Measurements from ENCODE around the gene GABBR2. TPM values are rescaled to one million over a fixed set of nuclear protein-coding genes. Genes with fewer than 3 reads are reported as not detected.
A peak's percentile ranks its signal among the peaks of the same experiment; 100 is the strongest.

GABBR2 gene
- total RNA-seq, 1 donor from 2014 or later = not detected

GRCh38 chr9:98462310-98462709, 246.4 kb downstream of the GABBR2 start:
- FAIRE-seq = no peak
- DNase-seq (ENCODE audit: low read depth) = no peak

GRCh38 chr9:98460704-98461103, 248.0 kb downstream of the GABBR2 start:
- FAIRE-seq = no peak
- no peaks in the 10 kb centered on the region for H3K36me3 ChIP-seq (ENCODE audit: control insufficient read depth, insufficient read depth, low read length)

More at GRCh38 chr9:98462310-98462709, 246.4 kb downstream of the GABBR2 start:
- no peaks in the 10 kb centered on the region for H3K36me3 ChIP-seq (ENCODE audit: control insufficient read depth, insufficient read depth, low read length)
- TF ChIP-seq CTCF (IDR thresholded peaks at IDR 0.05; ENCODE audit: insufficient read depth, low read length, severe bottlenecking) = no peak
- no peaks in the 10 kb centered on the region for H3K27me3 ChIP-seq (ENCODE audit: control insufficient read depth, insufficient read depth, low read length)
- no peak overlapping the region for H3K4me3 ChIP-seq (ENCODE audit: low read depth, low read length)

DNA sequence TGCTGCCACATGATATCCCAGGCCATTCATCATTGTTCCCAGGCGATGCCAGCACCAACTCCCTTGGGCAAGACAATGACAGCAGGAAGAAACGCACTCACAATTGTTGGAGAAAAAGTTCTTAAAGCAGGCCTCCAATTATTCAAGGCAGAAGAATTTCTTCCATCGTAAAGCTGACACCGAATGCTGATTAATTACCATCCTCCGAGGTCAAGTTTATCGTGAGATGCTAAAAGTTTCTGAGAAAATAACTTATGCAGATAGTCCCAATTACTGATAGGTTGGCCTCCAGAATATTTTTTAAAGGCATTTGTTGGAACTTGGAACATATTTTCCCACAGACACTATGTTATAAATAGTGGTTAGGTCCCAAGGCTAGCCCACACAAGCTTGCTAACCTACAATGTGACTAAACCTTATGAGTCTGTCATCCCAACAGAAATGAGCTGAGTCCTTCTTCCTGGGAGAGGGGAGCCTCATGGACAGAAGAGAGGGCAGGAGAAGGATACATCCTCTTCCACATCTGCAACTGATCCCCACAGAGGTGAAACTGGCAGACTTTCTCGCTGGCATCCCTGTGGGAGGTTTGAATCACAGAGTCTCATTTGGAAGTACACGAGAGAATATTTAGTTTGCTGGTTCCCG, 250.9 kb downstream of the GABBR2 start:
- H3K36me3 ChIP-seq (ENCODE audit: control insufficient read depth, insufficient read depth, low read length) = no peaks in the 10 kb centered on the region
- FAIRE-seq (no peak), DNase-seq (ENCODE audit: low read depth) (no peak)
- H3K27me3 ChIP-seq (ENCODE audit: control insufficient read depth, insufficient read depth, low read length) = no peaks in the 10 kb centered on the region
- H3K4me3 ChIP-seq (ENCODE audit: low read depth, low read length) = no peak overlapping the region
- no peak for TF ChIP-seq CTCF (IDR thresholded peaks at IDR 0.05; ENCODE audit: insufficient read depth, low read length, severe bottlenecking)

More at GRCh38 chr9:98460704-98461103, 248.0 kb downstream of the GABBR2 start:
- no peak for DNase-seq (ENCODE audit: low read depth)
- no peak for TF ChIP-seq CTCF (IDR thresholded peaks at IDR 0.05; ENCODE audit: insufficient read depth, low read length, severe bottlenecking)
- H3K27me3 ChIP-seq (ENCODE audit: control insufficient read depth, insufficient read depth, low read length) = no peaks in the 10 kb centered on the region
- H3K4me3 ChIP-seq (ENCODE audit: low read depth, low read length) = no peak overlapping the region

- H3K36me3 ChIP-seq (ENCODE audit: control insufficient read depth, insufficient read depth, low read length) = no peaks in the 10 kb centered on the region
- no peak overlapping the region for H3K4me3 ChIP-seq (ENCODE audit: low read depth, low read length)
- FAIRE-seq = no peak
- TF ChIP-seq CTCF (IDR thresholded peaks at IDR 0.05; ENCODE audit: insufficient read depth, low read length, severe bottlenecking) = no peak
- H3K27me3 ChIP-seq (ENCODE audit: control insufficient read depth, insufficient read depth, low read length) = no peaks in the 10 kb centered on the region
- DNase-seq (ENCODE audit: low read depth) = no peak
These were observed 252.6 kb downstream of the GABBR2 start for GRCh38 chr9:98456156-98456613.

DNA sequence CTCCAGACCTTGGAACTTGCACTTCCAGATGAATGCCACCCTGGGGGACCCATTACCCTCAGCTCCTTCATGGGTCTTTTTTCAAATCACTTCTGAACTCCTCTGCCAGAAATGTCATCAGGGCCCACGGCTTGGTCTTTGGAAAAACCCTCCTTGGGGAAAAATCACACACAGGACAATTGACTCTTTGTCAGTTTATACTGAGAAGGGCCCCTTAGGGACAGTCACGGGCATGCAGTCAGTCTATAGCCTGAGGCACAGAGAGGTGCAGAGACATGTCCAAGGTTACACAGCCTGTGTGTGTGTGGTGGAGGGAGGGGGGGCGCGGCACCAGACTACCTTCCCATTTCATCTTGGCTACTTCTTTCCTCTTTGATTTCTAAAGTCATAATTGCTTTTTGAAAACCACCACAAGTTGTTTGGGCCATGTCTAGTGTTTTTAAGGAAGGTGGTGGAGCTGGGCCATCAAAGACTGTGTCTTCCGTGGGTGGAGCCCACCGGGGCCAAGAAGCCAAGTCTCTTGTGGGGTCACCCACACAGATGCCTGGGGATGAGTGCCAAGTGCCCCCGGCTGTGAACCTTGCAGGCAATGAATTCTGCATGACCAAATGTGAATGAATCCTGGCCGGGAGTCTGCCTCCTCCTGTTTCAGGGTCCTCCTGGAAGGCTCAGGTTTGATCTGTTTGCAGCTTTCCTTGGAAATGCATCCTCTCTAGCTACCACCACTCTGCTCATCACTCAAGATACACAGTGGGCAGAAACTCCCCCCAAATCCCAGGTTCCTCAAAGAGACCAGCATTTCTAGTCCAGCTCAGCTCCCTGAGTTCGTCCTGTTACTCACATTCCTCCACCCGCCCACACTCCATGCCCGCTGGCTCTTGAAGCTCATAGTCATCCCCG, 253.2 kb downstream of the GABBR2 start:
- no peaks in the 10 kb centered on the region for H3K27me3 ChIP-seq (ENCODE audit: control insufficient read depth, insufficient read depth, low read length)
- H3K4me3 ChIP-seq (ENCODE audit: low read depth, low read length) = no peak overlapping the region
- FAIRE-seq (peak; percentile 50), DNase-seq (ENCODE audit: low read depth) (peak; percentile 81)
- no peaks in the 10 kb centered on the region for H3K36me3 ChIP-seq (ENCODE audit: control insufficient read depth, insufficient read depth, low read length)
- TF ChIP-seq CTCF (IDR thresholded peaks at IDR 0.05; ENCODE audit: insufficient read depth, low read length, severe bottlenecking) = no peak

Measured in bronchial epithelial cell (primary cell).